Measurements from ENCODE around the gene EIF3B. TPM values are rescaled to one million over a fixed set of nuclear protein-coding genes. Genes with fewer than 3 reads are reported as not detected.
"Not testable (repeated sequence)": the region's sequence is repeated elsewhere in the genome, so short reads cannot be mapped to it uniquely, and the experiment has no call there.

EIF3B gene
- total RNA-seq, 1 experiment from 2014 or later = 205 TPM

- in situ Hi-C loops (cut with HindIII; ENCODE audit: low pct_unique_long_range_greater_than_20kb, low sequenced_read_pairs) = no loop called here
Observed at GRCh38 chr7:2412587-2413201, 58.1 kb downstream of the EIF3B start.

GRCh38 chr7:2416063-2416462 lies 61.4 kb downstream of the EIF3B start:
- DNase-seq (ENCODE audit: low read depth) = no peak
- in situ Hi-C loops (cut with HindIII; ENCODE audit: low pct_unique_long_range_greater_than_20kb, low sequenced_read_pairs) = no loop called here

More at GRCh38 chr7:2412587-2413201, 58.1 kb downstream of the EIF3B start:
- DNase-seq (ENCODE audit: low read depth) = no peak

DNA sequence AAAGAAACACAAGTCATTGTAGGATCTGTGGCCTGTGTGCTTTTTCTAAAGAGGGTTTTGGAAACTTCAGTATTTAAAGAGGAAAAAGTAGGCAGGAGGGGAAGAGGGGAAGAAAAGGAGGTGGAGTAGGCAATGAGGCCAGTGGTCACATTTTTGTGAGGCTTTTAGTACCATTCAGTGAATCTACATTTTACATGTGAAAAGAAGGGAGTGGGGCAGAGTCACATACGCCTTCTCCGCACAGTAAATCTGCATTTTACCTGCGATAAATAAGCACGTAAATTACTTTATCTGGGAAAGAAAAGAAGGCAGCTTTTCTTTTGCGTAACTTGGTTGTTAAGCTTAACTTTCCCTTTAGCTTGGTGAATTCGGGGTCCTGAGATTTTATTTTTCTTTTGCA lies 62.0 kb downstream of the EIF3B start:
- in situ Hi-C loops (cut with HindIII; ENCODE audit: low pct_unique_long_range_greater_than_20kb, low sequenced_read_pairs) = no loop called here
- DNase-seq (ENCODE audit: low read depth) = no peak

DNA sequence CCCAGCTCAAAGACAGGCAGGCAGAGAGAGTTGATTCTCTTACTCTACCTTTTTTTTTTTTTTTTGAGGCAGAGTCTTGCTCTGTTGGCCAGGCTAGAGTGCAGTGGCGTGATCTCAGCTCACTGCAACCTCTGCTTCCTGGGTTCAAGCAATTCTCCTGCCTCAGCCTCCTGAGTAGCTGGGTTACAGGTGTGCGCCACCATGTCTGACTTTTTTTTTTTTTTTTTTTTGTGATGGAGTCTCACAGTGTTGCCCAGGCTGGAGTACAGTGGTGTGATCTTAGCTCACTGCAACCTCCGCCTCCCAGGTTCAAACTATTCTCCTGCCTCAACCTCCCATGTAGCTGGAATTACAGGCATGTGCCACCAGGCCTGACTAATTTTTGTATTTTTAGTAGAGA lies 62.6 kb downstream of the EIF3B start:
- DNase-seq (ENCODE audit: low read depth); in situ Hi-C loops (cut with HindIII; ENCODE audit: low pct_unique_long_range_greater_than_20kb, low sequenced_read_pairs): not testable (repeated sequence)

- no peak for DNase-seq (ENCODE audit: low read depth)
- in situ Hi-C loops (cut with HindIII; ENCODE audit: low pct_unique_long_range_greater_than_20kb, low sequenced_read_pairs) = no loop called here
Observed at GRCh38 chr7:2417981-2418481, 63.4 kb downstream of the EIF3B start.

DNA sequence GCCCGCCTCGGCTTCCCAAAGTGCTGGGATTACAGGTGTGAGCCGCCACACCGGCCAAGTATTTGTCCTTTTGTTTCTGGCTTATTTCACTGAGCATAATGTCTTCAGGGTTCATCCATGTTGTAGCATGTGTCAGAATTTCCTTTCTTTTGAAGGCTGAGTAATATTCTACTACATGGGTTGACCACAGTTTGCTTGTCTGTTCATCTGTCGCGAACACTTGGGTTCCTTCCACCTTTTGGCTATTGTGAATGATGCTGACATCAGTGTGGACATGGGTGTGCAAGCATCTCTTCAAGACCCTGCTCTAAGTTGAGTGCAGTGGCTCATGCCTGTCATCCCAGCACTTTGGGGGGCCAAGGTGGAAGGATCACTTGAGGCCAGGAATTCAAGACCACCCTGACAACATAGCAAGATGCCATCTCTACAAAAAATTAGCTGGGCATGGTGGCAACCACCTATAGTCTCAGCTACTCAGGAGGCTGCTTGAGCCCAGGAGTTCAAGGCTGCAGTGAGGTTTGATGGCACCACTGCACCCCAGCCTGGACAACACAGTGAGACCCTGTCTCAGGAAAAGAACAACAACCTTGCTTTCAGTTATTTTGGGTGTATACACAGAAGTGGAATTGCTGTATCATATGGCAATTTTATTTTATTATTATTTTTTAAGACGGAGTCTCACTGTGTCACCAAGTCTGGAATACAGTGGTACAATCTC lies 65.7 kb downstream of the EIF3B start:
- in situ Hi-C loops (cut with HindIII; ENCODE audit: low pct_unique_long_range_greater_than_20kb, low sequenced_read_pairs) = no loop called here
- no peak for DNase-seq (ENCODE audit: low read depth)

DNA sequence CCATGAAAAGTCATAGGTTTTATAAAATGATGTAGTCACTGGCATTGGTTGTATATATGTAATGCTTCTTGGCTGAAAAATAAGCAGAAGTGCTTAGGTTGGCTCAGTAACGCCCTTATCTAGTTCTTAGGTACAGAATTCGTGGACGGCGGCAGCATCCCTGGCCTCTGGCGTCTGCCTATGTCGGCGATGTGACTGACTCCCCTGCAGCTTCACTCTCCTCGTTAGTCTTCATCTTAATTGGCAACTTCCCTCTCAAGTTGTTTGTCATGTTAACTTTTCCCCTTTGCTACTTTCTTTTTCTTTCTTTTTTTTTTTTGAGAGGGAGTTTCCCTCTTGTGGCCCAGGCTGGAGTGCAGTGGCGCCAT lies 67.3 kb downstream of the EIF3B start:
- no peak for DNase-seq (ENCODE audit: low read depth)
- in situ Hi-C loops (cut with HindIII; ENCODE audit: low pct_unique_long_range_greater_than_20kb, low sequenced_read_pairs) = no loop called here

GRCh38 chr7:2425749-2426148 lies 71.1 kb downstream of the EIF3B start:
- in situ Hi-C loops (cut with HindIII; ENCODE audit: low pct_unique_long_range_greater_than_20kb, low sequenced_read_pairs) = no loop called here
- no peak for DNase-seq (ENCODE audit: low read depth)

Other genes starting within 250 kb of the EIF3B start
- gene MAD1L1, start 121.9 kb upstream of the EIF3B start, total RNA-seq (2014; rRNA removed; shearing (Covaris generic); ENCODE audit: low replicate concordance) = 39.4 and 123 TPM in 2 replicates
- 54.2 and 57.1 TPM in 2 replicates for gene MRM2, start 112.6 kb upstream of the EIF3B start, total RNA-seq (2014; rRNA removed; shearing (Covaris generic); ENCODE audit: low replicate concordance)
- gene NUDT1, start 112.6 kb upstream of the EIF3B start, total RNA-seq (2014; rRNA removed; shearing (Covaris generic); ENCODE audit: low replicate concordance) = 64.7 and 89.7 TPM in 2 replicates
- 73.3 and 98.9 TPM in 2 replicates for gene SNX8, start 40.4 kb upstream of the EIF3B start, total RNA-seq (2014; rRNA removed; shearing (Covaris generic); ENCODE audit: low replicate concordance)
- 5.1 and 12.7 TPM in 2 replicates for gene CHST12, start 48.8 kb downstream of the EIF3B start, total RNA-seq (2014; rRNA removed; shearing (Covaris generic); ENCODE audit: low replicate concordance)
- not detected in 2 replicates for gene GRIFIN, start 121.6 kb downstream of the EIF3B start, total RNA-seq (2014; rRNA removed; shearing (Covaris generic); ENCODE audit: low replicate concordance)
- 10.2 and 16.7 TPM in 2 replicates for gene LFNG, start 164.9 kb downstream of the EIF3B start, total RNA-seq (2014; rRNA removed; shearing (Covaris generic); ENCODE audit: low replicate concordance)
- gene BRAT1, start 200.7 kb downstream of the EIF3B start, total RNA-seq (2014; rRNA removed; shearing (Covaris generic); ENCODE audit: low replicate concordance) = 60.7 and 74.9 TPM in 2 replicates
- 8.9 and 32.5 TPM in 2 replicates for gene IQCE, start 204.2 kb downstream of the EIF3B start, total RNA-seq (2014; rRNA removed; shearing (Covaris generic); ENCODE audit: low replicate concordance)

Measured in Caki2 (cell line).